Measurements from ENCODE around the gene RPLP1. TPM values are rescaled to one million over a fixed set of nuclear protein-coding genes. Genes with fewer than 3 reads are reported as not detected.

Gene RPLP1
- total and polyA plus RNA-seq, 2 of the 8 experiments (the other 6 are each of a cell fraction or from before 2014, with no cell fraction given) = 2,089 to 4,387 TPM

GRCh38 chr15:69443032-69443611 is 9.5 kb upstream of the RPLP1 start (continued):
- TF ChIP-seq, protein P1, sequence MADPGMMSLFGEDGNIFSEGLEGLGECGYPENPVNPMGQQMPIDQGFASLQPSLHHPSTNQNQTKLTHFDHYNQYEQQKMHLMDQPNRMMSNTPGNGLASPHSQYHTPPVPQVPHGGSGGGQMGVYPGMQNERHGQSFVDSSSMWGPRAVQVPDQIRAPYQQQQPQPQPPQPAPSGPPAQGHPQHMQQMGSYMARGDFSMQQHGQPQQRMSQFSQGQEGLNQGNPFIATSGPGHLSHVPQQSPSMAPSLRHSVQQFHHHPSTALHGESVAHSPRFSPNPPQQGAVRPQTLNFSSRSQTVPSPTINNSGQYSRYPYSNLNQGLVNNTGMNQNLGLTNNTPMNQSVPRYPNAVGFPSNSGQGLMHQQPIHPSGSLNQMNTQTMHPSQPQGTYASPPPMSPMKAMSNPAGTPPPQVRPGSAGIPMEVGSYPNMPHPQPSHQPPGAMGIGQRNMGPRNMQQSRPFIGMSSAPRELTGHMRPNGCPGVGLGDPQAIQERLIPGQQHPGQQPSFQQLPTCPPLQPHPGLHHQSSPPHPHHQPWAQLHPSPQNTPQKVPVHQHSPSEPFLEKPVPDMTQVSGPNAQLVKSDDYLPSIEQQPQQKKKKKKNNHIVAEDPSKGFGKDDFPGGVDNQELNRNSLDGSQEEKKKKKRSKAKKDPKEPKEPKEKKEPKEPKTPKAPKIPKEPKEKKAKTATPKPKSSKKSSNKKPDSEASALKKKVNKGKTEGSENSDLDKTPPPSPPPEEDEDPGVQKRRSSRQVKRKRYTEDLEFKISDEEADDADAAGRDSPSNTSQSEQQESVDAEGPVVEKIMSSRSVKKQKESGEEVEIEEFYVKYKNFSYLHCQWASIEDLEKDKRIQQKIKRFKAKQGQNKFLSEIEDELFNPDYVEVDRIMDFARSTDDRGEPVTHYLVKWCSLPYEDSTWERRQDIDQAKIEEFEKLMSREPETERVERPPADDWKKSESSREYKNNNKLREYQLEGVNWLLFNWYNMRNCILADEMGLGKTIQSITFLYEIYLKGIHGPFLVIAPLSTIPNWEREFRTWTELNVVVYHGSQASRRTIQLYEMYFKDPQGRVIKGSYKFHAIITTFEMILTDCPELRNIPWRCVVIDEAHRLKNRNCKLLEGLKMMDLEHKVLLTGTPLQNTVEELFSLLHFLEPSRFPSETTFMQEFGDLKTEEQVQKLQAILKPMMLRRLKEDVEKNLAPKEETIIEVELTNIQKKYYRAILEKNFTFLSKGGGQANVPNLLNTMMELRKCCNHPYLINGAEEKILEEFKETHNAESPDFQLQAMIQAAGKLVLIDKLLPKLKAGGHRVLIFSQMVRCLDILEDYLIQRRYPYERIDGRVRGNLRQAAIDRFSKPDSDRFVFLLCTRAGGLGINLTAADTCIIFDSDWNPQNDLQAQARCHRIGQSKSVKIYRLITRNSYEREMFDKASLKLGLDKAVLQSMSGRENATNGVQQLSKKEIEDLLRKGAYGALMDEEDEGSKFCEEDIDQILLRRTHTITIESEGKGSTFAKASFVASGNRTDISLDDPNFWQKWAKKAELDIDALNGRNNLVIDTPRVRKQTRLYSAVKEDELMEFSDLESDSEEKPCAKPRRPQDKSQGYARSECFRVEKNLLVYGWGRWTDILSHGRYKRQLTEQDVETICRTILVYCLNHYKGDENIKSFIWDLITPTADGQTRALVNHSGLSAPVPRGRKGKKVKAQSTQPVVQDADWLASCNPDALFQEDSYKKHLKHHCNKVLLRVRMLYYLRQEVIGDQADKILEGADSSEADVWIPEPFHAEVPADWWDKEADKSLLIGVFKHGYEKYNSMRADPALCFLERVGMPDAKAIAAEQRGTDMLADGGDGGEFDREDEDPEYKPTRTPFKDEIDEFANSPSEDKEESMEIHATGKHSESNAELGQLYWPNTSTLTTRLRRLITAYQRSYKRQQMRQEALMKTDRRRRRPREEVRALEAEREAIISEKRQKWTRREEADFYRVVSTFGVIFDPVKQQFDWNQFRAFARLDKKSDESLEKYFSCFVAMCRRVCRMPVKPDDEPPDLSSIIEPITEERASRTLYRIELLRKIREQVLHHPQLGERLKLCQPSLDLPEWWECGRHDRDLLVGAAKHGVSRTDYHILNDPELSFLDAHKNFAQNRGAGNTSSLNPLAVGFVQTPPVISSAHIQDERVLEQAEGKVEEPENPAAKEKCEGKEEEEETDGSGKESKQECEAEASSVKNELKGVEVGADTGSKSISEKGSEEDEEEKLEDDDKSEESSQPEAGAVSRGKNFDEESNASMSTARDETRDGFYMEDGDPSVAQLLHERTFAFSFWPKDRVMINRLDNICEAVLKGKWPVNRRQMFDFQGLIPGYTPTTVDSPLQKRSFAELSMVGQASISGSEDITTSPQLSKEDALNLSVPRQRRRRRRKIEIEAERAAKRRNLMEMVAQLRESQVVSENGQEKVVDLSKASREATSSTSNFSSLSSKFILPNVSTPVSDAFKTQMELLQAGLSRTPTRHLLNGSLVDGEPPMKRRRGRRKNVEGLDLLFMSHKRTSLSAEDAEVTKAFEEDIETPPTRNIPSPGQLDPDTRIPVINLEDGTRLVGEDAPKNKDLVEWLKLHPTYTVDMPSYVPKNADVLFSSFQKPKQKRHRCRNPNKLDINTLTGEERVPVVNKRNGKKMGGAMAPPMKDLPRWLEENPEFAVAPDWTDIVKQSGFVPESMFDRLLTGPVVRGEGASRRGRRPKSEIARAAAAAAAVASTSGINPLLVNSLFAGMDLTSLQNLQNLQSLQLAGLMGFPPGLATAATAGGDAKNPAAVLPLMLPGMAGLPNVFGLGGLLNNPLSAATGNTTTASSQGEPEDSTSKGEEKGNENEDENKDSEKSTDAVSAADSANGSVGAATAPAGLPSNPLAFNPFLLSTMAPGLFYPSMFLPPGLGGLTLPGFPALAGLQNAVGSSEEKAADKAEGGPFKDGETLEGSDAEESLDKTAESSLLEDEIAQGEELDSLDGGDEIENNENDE (IDR thresholded peaks at IDR 0.05; ENCODE audit: insufficient replicate concordance, low read length) = no peak
- no peak for TF ChIP-seq HDAC2 (IDR thresholded peaks at IDR 0.05; ENCODE audit: borderline replicate concordance in 1 of 2, low read depth in 2 of 2, low read length in 2 of 2)
- TF ChIP-seq RXRA (IDR thresholded peaks at IDR 0.05; ENCODE audit: insufficient read depth, low read depth, low read length) = no peak
- TF ChIP-seq SUZ12 (IDR thresholded peaks at IDR 0.05; ENCODE audit: low read length) = no peak
- no peak for TF ChIP-seq MAX (IDR thresholded peaks at IDR 0.05)
- no peak for TF ChIP-seq TCF12 (IDR thresholded peaks at IDR 0.05; ENCODE audit: low read depth, low read length)
- TF ChIP-seq NRF1 (IDR thresholded peaks at IDR 0.05; ENCODE audit: low read depth, low read length) = no peak
- TF ChIP-seq, protein P2, sequence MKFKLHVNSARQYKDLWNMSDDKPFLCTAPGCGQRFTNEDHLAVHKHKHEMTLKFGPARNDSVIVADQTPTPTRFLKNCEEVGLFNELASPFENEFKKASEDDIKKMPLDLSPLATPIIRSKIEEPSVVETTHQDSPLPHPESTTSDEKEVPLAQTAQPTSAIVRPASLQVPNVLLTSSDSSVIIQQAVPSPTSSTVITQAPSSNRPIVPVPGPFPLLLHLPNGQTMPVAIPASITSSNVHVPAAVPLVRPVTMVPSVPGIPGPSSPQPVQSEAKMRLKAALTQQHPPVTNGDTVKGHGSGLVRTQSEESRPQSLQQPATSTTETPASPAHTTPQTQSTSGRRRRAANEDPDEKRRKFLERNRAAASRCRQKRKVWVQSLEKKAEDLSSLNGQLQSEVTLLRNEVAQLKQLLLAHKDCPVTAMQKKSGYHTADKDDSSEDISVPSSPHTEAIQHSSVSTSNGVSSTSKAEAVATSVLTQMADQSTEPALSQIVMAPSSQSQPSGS (IDR thresholded peaks at IDR 0.05; ENCODE audit: low read length) = no peak
- no peak for TF ChIP-seq SP1 (IDR thresholded peaks at IDR 0.05; ENCODE audit: low read depth, low read length)

Data from H1 (cell line).